Activated T-helper 1 cell treated with Interleukin-2 at 50 U/mL for 16 hours (primary cell): ENCODE data around the gene TEX54.
A peak's percentile ranks its signal among the peaks of the same experiment; 100 is the strongest.

ENCODE experiments used
- DNase-seq: peaks from one replicate; pipeline ENCODE4 v3.0.0-alpha.2; 2020; ENCODE audit warnings: low read depth

TEX54 gene

DNA sequence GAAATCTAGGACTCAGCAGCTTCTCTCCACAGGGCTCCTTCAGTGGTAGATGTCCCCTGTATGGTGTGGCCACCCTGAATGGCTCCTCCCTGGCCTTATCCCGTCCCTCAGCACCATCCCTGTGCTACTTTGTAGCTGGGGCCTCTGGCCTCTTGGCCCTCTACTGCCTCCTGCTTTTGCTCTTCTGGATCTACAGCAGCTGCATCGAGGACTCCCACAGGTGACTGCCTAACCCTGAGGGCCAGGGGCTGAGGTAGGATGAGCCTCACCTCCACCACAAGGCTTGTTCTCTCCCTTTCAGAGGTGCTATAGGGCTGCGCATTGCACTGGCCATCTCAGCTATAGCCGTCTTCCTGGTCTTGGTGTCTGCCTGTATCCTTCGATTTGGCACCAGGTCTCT is 43.6 kb downstream of the TEX54 start:
- no peak for DNase-seq

DNA sequence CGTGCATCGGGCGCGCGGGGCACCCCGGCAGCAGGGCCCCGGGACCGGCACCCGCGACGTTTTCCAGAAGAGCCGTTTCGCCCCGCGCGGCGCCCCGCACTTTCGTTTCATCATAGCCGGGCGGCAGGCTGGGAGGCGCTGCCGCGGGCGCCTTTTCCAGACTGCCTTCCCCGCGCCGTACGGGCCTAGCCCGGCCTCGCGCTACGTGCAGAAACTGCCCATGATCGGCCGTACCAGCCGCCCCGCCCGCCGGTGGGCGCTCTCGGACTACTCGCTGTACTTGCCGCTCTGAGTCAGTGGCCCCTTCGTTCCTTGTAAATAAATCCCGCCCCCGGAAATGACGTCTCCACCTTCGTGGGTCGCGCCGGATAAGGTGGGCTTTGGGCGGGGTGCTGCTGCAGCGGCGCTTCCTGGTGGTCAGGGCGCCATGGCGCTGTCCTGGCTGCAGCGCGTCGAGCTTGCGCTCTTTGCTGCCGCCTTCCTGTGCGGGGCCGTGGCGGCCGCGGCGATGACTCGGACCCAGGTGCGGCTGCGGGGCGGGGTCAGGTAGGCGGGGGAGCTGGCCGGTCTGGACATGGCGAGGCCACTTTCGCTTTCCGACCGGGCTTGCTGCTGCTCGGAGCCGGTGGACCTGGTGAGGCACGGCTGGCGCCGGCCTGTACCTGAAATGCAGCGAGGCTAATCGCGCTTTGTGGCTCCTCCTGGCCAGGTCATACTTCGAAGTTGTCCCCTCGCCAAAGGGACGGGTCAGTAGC is 45.5 kb downstream of the TEX54 start, which contains the start of gene TMEM179B:
Gene TMEM179B (plus strand): TSS at position 398 of the 755 bp plus-strand sequence. CDS start 30 bp downstream, at position 428.
- peak; percentile 92 for DNase-seq

DNA sequence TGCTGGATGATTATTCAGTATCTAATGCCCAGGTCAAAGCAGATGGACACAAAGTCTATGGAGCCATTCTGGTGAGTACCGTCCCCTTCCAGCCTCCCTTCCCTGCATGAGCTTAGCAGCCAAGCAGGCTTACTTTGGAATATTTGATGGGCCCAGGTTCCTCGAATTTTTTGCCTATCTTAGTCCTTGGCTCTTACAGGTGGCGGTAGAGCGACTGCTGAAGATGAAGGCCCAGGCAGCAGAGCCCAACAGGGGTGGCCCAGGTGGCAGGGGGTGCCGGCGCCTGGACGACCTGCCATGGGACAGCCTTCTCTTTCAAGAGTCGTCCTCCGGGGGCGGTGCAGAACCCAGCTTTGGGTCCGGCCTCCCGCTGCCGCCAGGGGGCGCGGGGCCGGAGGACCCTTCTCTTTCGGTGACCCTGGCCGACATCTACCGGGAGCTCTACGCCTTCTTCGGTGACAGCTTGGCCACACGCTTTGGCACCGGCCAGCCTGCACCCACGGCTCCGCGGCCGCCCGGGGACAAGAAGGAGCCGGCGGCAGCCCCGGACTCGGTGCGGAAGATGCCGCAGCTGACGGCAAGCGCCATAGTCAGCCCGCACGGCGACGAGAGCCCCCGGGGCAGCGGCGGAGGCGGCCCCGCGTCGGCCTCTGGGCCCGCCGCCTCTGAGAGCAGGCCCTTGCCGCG is 46.2 kb downstream of the TEX54 start:
- peak; percentile 80 for DNase-seq

GRCh38 chr11:62782753-62783152 is 49.9 kb downstream of the TEX54 start:
- DNase-seq = no peak
